ENCODE results near the gene CLSTN2. TPM values are rescaled to one million over a fixed set of nuclear protein-coding genes. Genes with fewer than 3 reads are reported as not detected.

CLSTN2 gene
- total and polyA plus RNA-seq, 2 experiments from 2014 or later: 3.5 to 7.0 TPM

DNA sequence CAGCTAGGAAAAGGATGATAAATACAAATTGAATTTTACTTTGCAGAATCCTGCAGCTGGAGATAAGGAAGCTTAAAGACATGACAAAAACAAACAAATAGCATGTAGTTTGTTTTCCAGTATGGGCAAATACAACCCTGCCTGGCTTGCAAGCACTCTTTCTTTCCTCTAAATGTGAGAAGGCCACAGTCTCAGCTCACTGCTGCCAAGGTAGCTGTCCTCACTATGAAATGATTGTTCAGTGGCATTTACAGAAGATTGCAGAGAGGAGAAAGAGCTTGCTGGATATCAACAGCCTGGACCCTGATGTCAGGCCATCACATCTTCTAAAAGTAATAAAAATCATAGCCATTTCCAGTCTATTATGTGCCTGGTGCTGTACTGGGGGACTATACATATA lies 262.0 kb downstream of the CLSTN2 start:
- no peak overlapping the region for H3K4me3 ChIP-seq
- no peaks in the 10 kb centered on the region for H3K9me3 ChIP-seq (ENCODE audit: low read depth)
- no peaks in the 10 kb centered on the region for H3K36me3 ChIP-seq
- H3K27me3 ChIP-seq: no peaks in the 10 kb centered on the region
- TF ChIP-seq, protein P1, sequence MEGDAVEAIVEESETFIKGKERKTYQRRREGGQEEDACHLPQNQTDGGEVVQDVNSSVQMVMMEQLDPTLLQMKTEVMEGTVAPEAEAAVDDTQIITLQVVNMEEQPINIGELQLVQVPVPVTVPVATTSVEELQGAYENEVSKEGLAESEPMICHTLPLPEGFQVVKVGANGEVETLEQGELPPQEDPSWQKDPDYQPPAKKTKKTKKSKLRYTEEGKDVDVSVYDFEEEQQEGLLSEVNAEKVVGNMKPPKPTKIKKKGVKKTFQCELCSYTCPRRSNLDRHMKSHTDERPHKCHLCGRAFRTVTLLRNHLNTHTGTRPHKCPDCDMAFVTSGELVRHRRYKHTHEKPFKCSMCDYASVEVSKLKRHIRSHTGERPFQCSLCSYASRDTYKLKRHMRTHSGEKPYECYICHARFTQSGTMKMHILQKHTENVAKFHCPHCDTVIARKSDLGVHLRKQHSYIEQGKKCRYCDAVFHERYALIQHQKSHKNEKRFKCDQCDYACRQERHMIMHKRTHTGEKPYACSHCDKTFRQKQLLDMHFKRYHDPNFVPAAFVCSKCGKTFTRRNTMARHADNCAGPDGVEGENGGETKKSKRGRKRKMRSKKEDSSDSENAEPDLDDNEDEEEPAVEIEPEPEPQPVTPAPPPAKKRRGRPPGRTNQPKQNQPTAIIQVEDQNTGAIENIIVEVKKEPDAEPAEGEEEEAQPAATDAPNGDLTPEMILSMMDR (IDR thresholded peaks at IDR 0.05; ENCODE audit: low read depth, low read length): no peak
- no peak for DNase-seq (ENCODE audit: low read depth in 1 of 2, low spot score in 1 of 2)
- H3K27ac ChIP-seq: no peak overlapping the region
- peaks cover 15% of the 10 kb centered on the region for H3K4me1 ChIP-seq (ENCODE audit: low read depth)

DNA sequence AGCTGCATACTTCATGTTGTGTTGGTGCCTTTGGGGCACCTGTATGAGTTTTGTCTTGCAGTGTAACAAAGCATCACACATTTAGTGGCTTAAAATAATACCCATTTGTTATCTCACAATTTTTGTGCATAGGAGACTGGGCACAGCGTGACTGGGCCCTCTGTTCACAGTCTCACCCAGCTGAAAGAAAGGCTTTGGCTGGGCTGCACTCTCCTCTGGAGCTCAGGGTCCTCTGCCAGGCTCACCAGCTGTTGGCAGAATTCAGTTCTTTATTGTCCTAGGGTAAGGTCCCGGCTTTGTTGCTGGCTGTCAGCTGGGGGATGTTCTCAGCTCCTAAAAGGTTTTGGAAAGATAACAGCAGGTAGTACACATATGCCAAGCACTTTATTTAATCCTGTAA lies 263.3 kb downstream of the CLSTN2 start:
- Histone ChIP-seq H3K36me3 (no peaks in the 10 kb centered on the region), H3K27ac (no peak overlapping the region), H3K4me3 (no peak overlapping the region), H3K4me1 (ENCODE audit: low read depth) (peaks cover 28% of the 10 kb centered on the region), H3K9me3 (ENCODE audit: low read depth) (no peaks in the 10 kb centered on the region), H3K27me3 (no peaks in the 10 kb centered on the region)
- DNase-seq (ENCODE audit: low read depth in 1 of 2, low spot score in 1 of 2): no peak
- TF ChIP-seq, protein P1 (IDR thresholded peaks at IDR 0.05; ENCODE audit: low read depth, low read length): no peak

DNA sequence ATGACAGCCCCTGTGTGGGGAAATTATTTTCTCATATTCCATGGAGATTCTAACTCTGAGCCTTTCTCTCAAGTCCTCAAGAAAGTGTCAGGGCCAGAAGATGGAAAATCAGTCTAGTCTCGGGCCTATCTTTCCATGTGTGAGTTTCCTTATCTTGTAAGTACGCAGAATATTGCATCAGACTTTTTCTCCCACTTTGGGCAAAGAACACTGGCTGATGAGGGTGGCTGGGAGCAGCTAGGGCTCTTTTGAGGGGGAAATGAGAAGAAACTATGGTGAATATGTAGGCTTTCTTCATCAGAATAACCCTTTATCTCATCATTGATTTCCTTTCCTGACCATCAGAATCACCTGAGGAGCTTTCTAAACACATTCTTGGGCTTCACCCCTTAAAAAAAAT lies 264.0 kb downstream of the CLSTN2 start:
- no peaks in the 10 kb centered on the region for H3K9me3 ChIP-seq (ENCODE audit: low read depth)
- no peaks in the 10 kb centered on the region for H3K27me3 ChIP-seq
- TF ChIP-seq, protein P1 (IDR thresholded peaks at IDR 0.05; ENCODE audit: low read depth, low read length): no peak
- DNase-seq (ENCODE audit: low read depth in 1 of 2, low spot score in 1 of 2): peak in 1 of 2 donors; percentile 10
- no peak overlapping the region for H3K27ac ChIP-seq
- H3K36me3 ChIP-seq: no peaks in the 10 kb centered on the region
- no peak overlapping the region for H3K4me3 ChIP-seq
- peaks cover 31% of the 10 kb centered on the region for H3K4me1 ChIP-seq (ENCODE audit: low read depth)

DNA sequence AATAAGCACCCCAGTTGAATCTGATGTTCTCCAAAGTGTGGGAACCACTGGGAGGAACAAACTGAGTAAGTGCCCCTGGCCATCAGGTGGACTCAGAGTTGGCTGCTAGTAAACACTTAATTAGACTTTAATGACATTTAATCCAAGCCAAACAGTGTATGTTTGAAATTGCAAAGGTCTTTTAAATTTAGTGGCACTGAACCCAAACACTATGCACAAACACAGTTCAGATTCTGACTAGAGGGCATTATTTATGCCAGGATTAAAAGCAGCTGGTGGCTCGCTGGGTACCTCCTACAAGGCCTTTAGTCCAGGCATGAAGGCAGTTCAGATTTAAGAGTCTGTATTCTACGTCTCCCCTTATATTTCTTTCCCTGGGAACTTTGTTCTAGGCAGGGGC lies 264.8 kb downstream of the CLSTN2 start:
- no peak for DNase-seq (ENCODE audit: low read depth in 1 of 2, low spot score in 1 of 2)
- no peaks in the 10 kb centered on the region for H3K27me3 ChIP-seq
- peaks cover 31% of the 10 kb centered on the region for H3K4me1 ChIP-seq (ENCODE audit: low read depth)
- no peak overlapping the region for H3K4me3 ChIP-seq
- H3K36me3 ChIP-seq: no peaks in the 10 kb centered on the region
- TF ChIP-seq, protein P1 (IDR thresholded peaks at IDR 0.05; ENCODE audit: low read depth, low read length): no peak
- no peak overlapping the region for H3K27ac ChIP-seq
- H3K9me3 ChIP-seq (ENCODE audit: low read depth): no peaks in the 10 kb centered on the region

DNA sequence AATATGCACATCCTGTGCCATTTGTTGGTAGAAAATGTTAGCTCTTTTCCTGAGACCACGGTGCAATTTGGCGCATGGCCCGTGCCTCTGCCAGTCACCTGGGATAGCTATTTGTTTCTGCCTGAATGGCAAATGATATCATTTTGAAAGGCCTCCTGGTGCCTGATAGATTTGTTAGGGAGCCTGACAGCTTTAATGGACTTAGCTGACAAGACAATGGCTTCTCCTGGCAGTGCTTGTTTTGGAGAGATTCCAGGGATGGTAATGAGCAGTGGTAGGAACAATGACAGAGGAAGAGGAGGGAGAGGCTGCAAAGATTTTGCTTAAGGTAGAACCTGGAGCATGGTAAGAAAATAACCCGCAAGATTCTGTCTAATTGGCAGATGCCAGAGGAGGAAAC lies 268.5 kb downstream of the CLSTN2 start:
- DNase-seq (ENCODE audit: low read depth in 1 of 2, low spot score in 1 of 2): no peak
- TF ChIP-seq, protein P1 (IDR thresholded peaks at IDR 0.05; ENCODE audit: low read depth, low read length): no peak
- no peaks in the 10 kb centered on the region for H3K36me3 ChIP-seq
- H3K9me3 ChIP-seq (ENCODE audit: low read depth): no peaks in the 10 kb centered on the region
- peaks cover 35% of the 10 kb centered on the region for H3K4me1 ChIP-seq (ENCODE audit: low read depth)
- H3K27me3 ChIP-seq: no peaks in the 10 kb centered on the region
- no peak overlapping the region for H3K27ac ChIP-seq
- H3K4me3 ChIP-seq: no peak overlapping the region

Data from cardiac muscle cell (in vitro differentiated cells and primary cell).